ENCODE results near the gene LPCAT1. TPM values are rescaled to one million over a fixed set of nuclear protein-coding genes. Genes with fewer than 3 reads are reported as not detected.
A peak's percentile ranks its signal among the peaks of the same experiment; 100 is the strongest.

LPCAT1 gene
- total RNA-seq, 3 donors from 2014 or later (not counting 1 experiment from before 2014, with no cell fraction given), result 196 to 302 (median 252) TPM

- Mint-ChIP-seq H3K27ac (peak overlapping the region; percentile 91 to 97), H3K36me3 (no peaks in the 10 kb centered on the region), H3K9me3 (no peaks in the 10 kb centered on the region), H3K4me1 (peaks cover 83 to 96% of the 10 kb centered on the region in 2 donors), H3K27me3 (ENCODE audit: low read depth in 2 of 2) (no peaks in the 10 kb centered on the region), H3K4me3 (peak overlapping the region; percentile 63)
- H3K4me3 ChIP-seq (ENCODE audit: low read length), result no peak overlapping the region
- DNase-seq, result no peak
- ATAC-seq, result no peak
- H3K27ac ChIP-seq (ENCODE audit: low read length), result peak overlapping the region; percentile 41
- H3K27me3 ChIP-seq (ENCODE audit: control insufficient read depth, insufficient read depth, low read length), result no peaks in the 10 kb centered on the region
- intact Hi-C loops (cut with micrococcal nuclease), result no loop called here
- peaks cover 28% of the 10 kb centered on the region for H3K36me3 ChIP-seq (ENCODE audit: control insufficient read depth, insufficient read depth, low read length)
- WGBS (ENCODE audit: insufficient coverage), result 90% methylated on average over 10 of the region's 10 CpGs
- TF ChIP-seq, protein P1, sequence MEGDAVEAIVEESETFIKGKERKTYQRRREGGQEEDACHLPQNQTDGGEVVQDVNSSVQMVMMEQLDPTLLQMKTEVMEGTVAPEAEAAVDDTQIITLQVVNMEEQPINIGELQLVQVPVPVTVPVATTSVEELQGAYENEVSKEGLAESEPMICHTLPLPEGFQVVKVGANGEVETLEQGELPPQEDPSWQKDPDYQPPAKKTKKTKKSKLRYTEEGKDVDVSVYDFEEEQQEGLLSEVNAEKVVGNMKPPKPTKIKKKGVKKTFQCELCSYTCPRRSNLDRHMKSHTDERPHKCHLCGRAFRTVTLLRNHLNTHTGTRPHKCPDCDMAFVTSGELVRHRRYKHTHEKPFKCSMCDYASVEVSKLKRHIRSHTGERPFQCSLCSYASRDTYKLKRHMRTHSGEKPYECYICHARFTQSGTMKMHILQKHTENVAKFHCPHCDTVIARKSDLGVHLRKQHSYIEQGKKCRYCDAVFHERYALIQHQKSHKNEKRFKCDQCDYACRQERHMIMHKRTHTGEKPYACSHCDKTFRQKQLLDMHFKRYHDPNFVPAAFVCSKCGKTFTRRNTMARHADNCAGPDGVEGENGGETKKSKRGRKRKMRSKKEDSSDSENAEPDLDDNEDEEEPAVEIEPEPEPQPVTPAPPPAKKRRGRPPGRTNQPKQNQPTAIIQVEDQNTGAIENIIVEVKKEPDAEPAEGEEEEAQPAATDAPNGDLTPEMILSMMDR (IDR thresholded peaks at IDR 0.05), result no peak
- no peaks in the 10 kb centered on the region for H3K9me3 ChIP-seq (ENCODE audit: control insufficient read depth, insufficient read depth, low read length)
- peaks cover 95% of the 10 kb centered on the region for H3K4me1 ChIP-seq (ENCODE audit: control insufficient read depth, insufficient read depth, low read length)
These were observed 23.9 kb downstream of the LPCAT1 start for GRCh38 chr5:1499851-1500250.

GRCh38 chr5:1498623-1499416, 24.9 kb downstream of the LPCAT1 start:
- intact Hi-C loops (cut with micrococcal nuclease), result no loop called here
- no peaks in the 10 kb centered on the region for H3K36me3 Mint-ChIP-seq
- Histone ChIP-seq H3K27ac (ENCODE audit: low read length) (peak overlapping the region; percentile 58), H3K4me3 (ENCODE audit: low read length) (no peak overlapping the region), H3K36me3 (ENCODE audit: control insufficient read depth, insufficient read depth, low read length) (peaks cover 29% of the 10 kb centered on the region), H3K27me3 (ENCODE audit: control insufficient read depth, insufficient read depth, low read length) (no peaks in the 10 kb centered on the region), H3K9me3 (ENCODE audit: control insufficient read depth, insufficient read depth, low read length) (no peaks in the 10 kb centered on the region), H3K4me1 (ENCODE audit: control insufficient read depth, insufficient read depth, low read length) (peaks cover 96% of the 10 kb centered on the region)
- peak overlapping the region; percentile 11 for H3K4me3 Mint-ChIP-seq
- H3K4me1 Mint-ChIP-seq, result peaks cover 87 to 96% of the 10 kb centered on the region in 2 donors
- no peaks in the 10 kb centered on the region for H3K9me3 Mint-ChIP-seq
- DNase-seq, result no peak
- TF ChIP-seq, protein P1 (IDR thresholded peaks at IDR 0.05), result no peak
- no peaks in the 10 kb centered on the region for H3K27me3 Mint-ChIP-seq (ENCODE audit: low read depth in 2 of 2)
- WGBS (ENCODE audit: insufficient coverage), result 52% methylated on average over 17 of the region's 17 CpGs
- no peak for ATAC-seq
- H3K27ac Mint-ChIP-seq, result peak overlapping the region; percentile 91 to 97

DNA sequence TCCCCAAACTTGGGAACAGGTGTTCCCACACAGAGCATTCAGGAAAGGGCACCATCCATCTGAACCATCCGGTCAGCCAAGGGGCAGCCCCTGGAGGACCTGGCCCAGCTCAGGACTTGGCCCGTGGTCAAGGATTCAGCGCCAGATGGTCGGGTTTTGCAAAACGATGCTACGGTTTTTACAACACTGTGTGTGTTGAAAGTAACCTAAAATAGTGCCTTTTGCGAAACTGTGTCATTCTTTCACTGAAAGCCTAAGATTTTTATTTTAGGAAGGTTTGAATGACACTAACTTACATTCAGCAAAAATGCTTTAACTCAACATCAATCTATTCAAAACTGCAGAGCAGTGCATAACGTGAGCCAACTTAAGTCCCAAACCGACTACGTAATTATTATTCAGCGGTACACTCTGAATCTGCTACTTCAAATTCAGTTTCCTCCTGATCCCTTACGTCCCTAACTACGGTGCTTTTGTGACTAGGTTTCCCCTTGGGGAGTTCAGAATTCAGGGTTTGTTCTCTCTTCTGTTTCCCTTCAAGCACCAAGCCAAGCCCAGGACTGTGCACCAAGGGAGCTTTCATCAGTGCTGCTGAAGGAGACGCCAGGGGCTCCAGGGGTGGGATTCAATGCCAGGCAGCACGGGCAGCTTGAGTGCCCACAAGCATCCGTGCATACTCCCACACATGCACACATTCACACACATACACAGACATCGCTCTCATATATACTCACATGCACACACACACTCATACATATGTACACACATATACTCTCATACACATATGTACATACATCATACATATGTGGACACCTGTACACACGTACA, 25.8 kb downstream of the LPCAT1 start:
- Histone ChIP-seq H3K4me1 (ENCODE audit: control insufficient read depth, insufficient read depth, low read length) (peaks cover 96% of the 10 kb centered on the region), H3K36me3 (ENCODE audit: control insufficient read depth, insufficient read depth, low read length) (peaks cover 37% of the 10 kb centered on the region), H3K27me3 (ENCODE audit: control insufficient read depth, insufficient read depth, low read length) (no peaks in the 10 kb centered on the region), H3K4me3 (ENCODE audit: low read length) (no peak overlapping the region), H3K9me3 (ENCODE audit: control insufficient read depth, insufficient read depth, low read length) (no peaks in the 10 kb centered on the region), H3K27ac (ENCODE audit: low read length) (peak overlapping the region; percentile 58)
- H3K4me1 Mint-ChIP-seq, result peaks cover 87 to 96% of the 10 kb centered on the region in 2 donors
- ATAC-seq, result no peak
- intact Hi-C loops (cut with micrococcal nuclease), result no loop called here
- H3K27me3 Mint-ChIP-seq (ENCODE audit: low read depth in 2 of 2), result no peaks in the 10 kb centered on the region
- no peaks in the 10 kb centered on the region for H3K9me3 Mint-ChIP-seq
- 75% methylated on average over 17 of the region's 18 CpGs for WGBS (ENCODE audit: insufficient coverage)
- H3K27ac Mint-ChIP-seq, result peak overlapping the region; percentile 96 to 97
- H3K4me3 Mint-ChIP-seq, result peak overlapping the region; percentile 11
- H3K36me3 Mint-ChIP-seq, result no peaks in the 10 kb centered on the region
- no peak for DNase-seq
- TF ChIP-seq, protein P1 (IDR thresholded peaks at IDR 0.05), result no peak
